ENCODE results near the gene BRINP3.

GRCh38 chr1:190066011-190066410 is 411.7 kb downstream of the BRINP3 start:
- TF ChIP-seq EZH2 (IDR thresholded peaks at IDR 0.05; ENCODE audit: low read depth, unreplicated experiment) (no peak), CTCF (conservative IDR thresholded peaks at IDR 0.05; ENCODE audit: low read depth in 2 of 2) (no peak), REST (IDR thresholded peaks at IDR 0.05; ENCODE audit: unreplicated experiment) (no peak), ZNF462 (CRISPR knock-in tag; IDR thresholded peaks at IDR 0.05) (no peak), ZNF114 (CRISPR knock-in tag; IDR thresholded peaks at IDR 0.05) (no peak), POLR2AphosphoS5 (IDR thresholded peaks at IDR 0.05; ENCODE audit: low read depth) (no peak), CREB1 (CRISPR knock-in tag; IDR thresholded peaks at IDR 0.05; ENCODE audit: low read depth) (no peak), EZH2phosphoT487 (IDR thresholded peaks at IDR 0.05; ENCODE audit: unreplicated experiment) (no peak), STAT1 (IDR thresholded peaks at IDR 0.05; ENCODE audit: unreplicated experiment) (no peak), JUNB (IDR thresholded peaks at IDR 0.05; ENCODE audit: unreplicated experiment) (no peak), ETS1 (IDR thresholded peaks at IDR 0.05) (no peak), NANOG (IDR thresholded peaks at IDR 0.05; ENCODE audit: borderline replicate concordance) (no peak), ZNF331 (CRISPR knock-in tag; IDR thresholded peaks at IDR 0.05; ENCODE audit: low read depth) (no peak)
